Tibial nerve (tissue), 4 donors: Measurements from ENCODE around the gene ADGRL1. TPM values are rescaled to one million over a fixed set of nuclear protein-coding genes. Genes with fewer than 3 reads are reported as not detected.

Source experiments
- DNase-seq, 2 donors: peaks; one replicate each; pipeline ENCODE4 v3.0.0-alpha.2; 2019; ENCODE audit warnings: low spot score in 2 of 2
- H3K27ac ChIP-seq, 4 donors: fragments of 200-600 bp; sonication (generic) in 3 of 4; one replicate each; pipeline ENCODE4 v1.5.1; 2017 to 2019; ENCODE audit warnings: mild to moderate bottlenecking in 1 of 4
- H3K27me3 ChIP-seq, 2 donors: fragments of 200-600 bp; sonication (generic) in 1 of 2; one replicate each; pipeline versions ENCODE4 v1.5.1 to v1.6.0; 2017 to 2019
- H3K36me3 ChIP-seq, 3 donors: fragments of 200-600 bp; sonication (generic); one replicate each; pipeline ENCODE4 v1.5.1; 2018 to 2019
- H3K4me1 ChIP-seq, 4 donors: fragments of 200-600 bp; sonication (generic) in 3 of 4; one replicate each; pipeline ENCODE4 v1.5.1; 2017 to 2019
- H3K4me3 ChIP-seq, 4 donors: fragments of 200-600 bp; sonication (generic) in 3 of 4; one replicate each; pipeline ENCODE4 v1.5.1; 2017 to 2019; ENCODE audit warnings: mild to moderate bottlenecking in 1 of 4, moderate library complexity in 1 of 4
- H3K9me3 ChIP-seq, 4 donors: fragments of 200-600 bp; sonication (generic) in 3 of 4; one replicate each; pipeline ENCODE4 v1.5.1; 2017 to 2019
- CTCF ChIP-seq, 5 experiments: fragments of 200-600 bp in 3 of 5; fragments of 450-650 bp in 2 of 5; sonication (generic) in 3 of 5; IDR thresholded peaks; one replicate each; pipeline ENCODE4 v1.5.1; 2016 to 2019; ENCODE audit warnings: antibody characterized with exemption in 5 of 5, mild to moderate bottlenecking in 3 of 5, moderate library complexity in 2 of 5
- EP300 ChIP-seq, 2 donors: sonication (generic); formaldehyde crosslinking; IDR thresholded peaks; one replicate each; pipeline ENCODE4 v1.6.1; 2017; ENCODE audit warnings: antibody characterized with exemption in 2 of 2, mild to moderate bottlenecking in 1 of 2
- POLR2A ChIP-seq, 2 donors: fragments of 450-650 bp; IDR thresholded peaks; one replicate each; pipeline ENCODE4 v1.6.1; 2017; ENCODE audit warnings: antibody characterized with exemption in 2 of 2, mild to moderate bottlenecking in 2 of 2, moderate library complexity in 2 of 2
- WGBS, 2 donors: methylation state at CpG; one replicate each; pipeline ENCODE4 v1.1.5; 2018; 5-methylcytosine and 5-hydroxymethylcytosine counted together
- total RNA-seq, 4 donors: library from RNA; depleted of rRNA; stranded (reverse); fragments of >200 nt; gene quantifications; one replicate each; pipeline ENCODE4 v1.1.0, GENCODE V29; 2016

ADGRL1 gene
- total RNA-seq, 4 donors from 2014 or later, result 8.0 to 17.5 (median 11.2) TPM

GRCh38 chr19:14141041-14141440 lies 64.9 kb downstream of the ADGRL1 start:
- no peak for DNase-seq
- 88 to 95% methylated on average over 8 of the region's 8 CpGs for WGBS, 2 donors
- TF ChIP-seq POLR2A (IDR thresholded peaks at IDR 0.05) (no peak), CTCF (IDR thresholded peaks at IDR 0.05) (no peak), EP300 (IDR thresholded peaks at IDR 0.05) (no peak)
- no peaks in the 10 kb centered on the region for H3K27me3 ChIP-seq
- H3K4me1 ChIP-seq, result peaks cover 0 to 29% (median 15%) of the 10 kb centered on the region in 4 donors
- H3K36me3 ChIP-seq, result peaks cover 0 to 4% (median 0%) of the 10 kb centered on the region in 3 donors
- no peak overlapping the region for H3K4me3 ChIP-seq
- H3K9me3 ChIP-seq, result no peaks in the 10 kb centered on the region
- H3K27ac ChIP-seq, result no peak overlapping the region

GRCh38 chr19:14139944-14140343 lies 66.0 kb downstream of the ADGRL1 start:
- no peaks in the 10 kb centered on the region for H3K9me3 ChIP-seq
- TF ChIP-seq EP300 (IDR thresholded peaks at IDR 0.05) (peak in 1 of 2 donors; percentile 61), POLR2A (IDR thresholded peaks at IDR 0.05) (no peak)
- DNase-seq, result no peak
- peaks cover 0 to 36% (median 19%) of the 10 kb centered on the region in 4 donors for H3K4me1 ChIP-seq
- WGBS, 2 donors, result 74 to 76% methylated on average over 9 of the region's 9 CpGs
- peaks cover 0 to 4% (median 0%) of the 10 kb centered on the region in 3 donors for H3K36me3 ChIP-seq
- H3K27me3 ChIP-seq, result no peaks in the 10 kb centered on the region
- no peak overlapping the region for H3K4me3 ChIP-seq
- H3K27ac ChIP-seq, result peak overlapping the region in 1 of 4 donors; percentile 23

GRCh38 chr19:14138576-14139265 lies 67.2 kb downstream of the ADGRL1 start:
- H3K27me3 ChIP-seq, result no peaks in the 10 kb centered on the region
- H3K27ac ChIP-seq, result peak overlapping the region in 2 of 4 donors; percentile 34 to 94
- TF ChIP-seq EP300 (IDR thresholded peaks at IDR 0.05), result no peak
- TF ChIP-seq POLR2A (IDR thresholded peaks at IDR 0.05), result no peak
- no peak for TF ChIP-seq CTCF (IDR thresholded peaks at IDR 0.05)
- peaks cover 0 to 36% (median 19%) of the 10 kb centered on the region in 4 donors for H3K4me1 ChIP-seq
- H3K9me3 ChIP-seq, result no peaks in the 10 kb centered on the region
- H3K36me3 ChIP-seq, result peaks cover 0 to 4% (median 0%) of the 10 kb centered on the region in 3 donors
- WGBS, 2 donors, result 67 to 72% methylated on average over 9 of the region's 9 CpGs
- no peak for DNase-seq
- H3K4me3 ChIP-seq, result no peak overlapping the region

GRCh38 chr19:14136509-14137281 lies 69.3 kb downstream of the ADGRL1 start, which contains the start of gene ASF1B:
Gene ASF1B (minus strand): TSS chr19:14136589. CDS start chr19:14136456, 133 bp downstream.
- TF ChIP-seq CTCF (IDR thresholded peaks at IDR 0.05) (peak; percentile 88 to 99 (median 96)), EP300 (IDR thresholded peaks at IDR 0.05) (peak; percentile 78 to 86), POLR2A (IDR thresholded peaks at IDR 0.05) (peak; percentile 37 to 81)
- H3K4me1 ChIP-seq, result peaks cover 0 to 36% (median 19%) of the 10 kb centered on the region in 4 donors
- DNase-seq, result peak; percentile 95 to 97
- WGBS, 2 donors, result 0% methylated on average over 45 to 56 of the region's 78 CpGs
- H3K9me3 ChIP-seq, result no peaks in the 10 kb centered on the region
- peak within 1 kb of the TSS; percentile 80 to 94 (median 88) for H3K27ac ChIP-seq
- peak within 1 kb of the TSS; percentile 49 to 75 (median 68) for H3K4me3 ChIP-seq
- H3K27me3 ChIP-seq, result no peaks in the 10 kb centered on the region
- peaks cover 0 to 4% (median 0%) of the 10 kb centered on the region in 3 donors for H3K36me3 ChIP-seq

GRCh38 chr19:14135985-14136508 lies 69.9 kb downstream of the ADGRL1 start:
- Histone ChIP-seq H3K4me1 (peaks cover 0 to 36% (median 19%) of the 10 kb centered on the region in 4 donors), H3K4me3 (peak overlapping the region; percentile 26 to 68 (median 52)), H3K27ac (peak overlapping the region in 3 of 4 donors; percentile 2 to 73 (median 70)), H3K27me3 (no peaks in the 10 kb centered on the region), H3K9me3 (no peaks in the 10 kb centered on the region), H3K36me3 (peaks cover 0 to 4% (median 0%) of the 10 kb centered on the region in 3 donors)
- DNase-seq, result no peak
- TF ChIP-seq POLR2A (IDR thresholded peaks at IDR 0.05) (no peak), CTCF (IDR thresholded peaks at IDR 0.05) (no peak), EP300 (IDR thresholded peaks at IDR 0.05) (no peak)
- WGBS, 2 donors, result 1 to 2% methylated on average over 16 to 32 of the region's 38 CpGs
